Heart right ventricle (tissue), 16 donors: ENCODE measurements around the gene HDAC9. TPM values are rescaled to one million over a fixed set of nuclear protein-coding genes. Genes with fewer than 3 reads are reported as not detected.
A peak's percentile ranks its signal among the peaks of the same experiment; 100 is the strongest.

ENCODE experiments used
- ATAC-seq, 8 donors: fragments of 200-7000 bp; cut with Tn5 transposase; one replicate each; pipeline ENCODE4 v1.9.1; 2020; ENCODE audit warnings: mild to moderate bottlenecking in 8 of 8, moderate library complexity in 8 of 8, moderate number of reproducible peaks in 1 of 8
- DNase-seq, 2 donors: peaks; one replicate each; pipeline ENCODE4 v3.0.0-alpha.2; 2020
- H3K27ac ChIP-seq, 10 donors: fragments of 200-600 bp; sonication (generic) in 2 of 10; one replicate each; pipeline versions ENCODE4 v1.5.0 to v1.8.0; 2020 to 2022; ENCODE audit warnings: mild to moderate bottlenecking in 3 of 10
- H3K27me3 ChIP-seq, 7 donors: fragments of 200-600 bp; one replicate each; pipeline ENCODE4 v1.8.0; 2021 to 2022; ENCODE audit warnings: mild to moderate bottlenecking in 2 of 7
- H3K36me3 ChIP-seq, 9 donors: fragments of 200-600 bp; sonication (generic) in 1 of 9; one replicate each; pipeline versions ENCODE4 v1.5.0 to v1.8.0; 2020 to 2022; ENCODE audit warnings: mild to moderate bottlenecking in 2 of 9
- H3K4me1 ChIP-seq, 9 donors: fragments of 200-600 bp; sonication (generic) in 1 of 9; one replicate each; pipeline versions ENCODE4 v1.5.0 to v1.8.0; 2020 to 2022; ENCODE audit warnings: mild to moderate bottlenecking in 4 of 9
- H3K4me3 ChIP-seq, 10 donors: fragments of 200-600 bp; sonication (generic) in 2 of 10; one replicate each; pipeline versions ENCODE4 v1.5.0 to v1.8.0; 2020 to 2022; ENCODE audit warnings: mild to moderate bottlenecking in 7 of 10, moderate library complexity in 2 of 10
- H3K9me3 ChIP-seq, 11 donors: fragments of 200-600 bp in 10 of 11; sonication (generic) in 2 of 11; one replicate each; pipeline versions ENCODE4 v1.5.0 to v1.8.0; 2013 to 2022; ENCODE audit warnings: mild to moderate bottlenecking in 2 of 11, control low read depth in 1 of 11, moderate library complexity in 1 of 11
- CTCF ChIP-seq, 9 donors: fragments of 200-600 bp; sonication (generic) in 2 of 9; IDR thresholded peaks; one replicate each; pipeline versions ENCODE4 v1.5.0 to v1.8.0; 2021 to 2022; ENCODE audit warnings: antibody characterized with exemption in 9 of 9, mild to moderate bottlenecking in 5 of 9, moderate library complexity in 1 of 9
- WGBS, 2 donors: extraction: QIAGEN DNeasy Blood & Tissue Kit; methylation state at CpG; one replicate each; pipeline ENCODE4 v1.1.7; 2013; ENCODE audit warnings: inconsistent platforms in 1 of 2; 5-methylcytosine and 5-hydroxymethylcytosine counted together
- intact Hi-C, 10 donors: fragments of 100-400 bp; cut with DNase I; formaldehyde crosslinking; loops; one replicate each; pipeline versions ENCODE4 v1.11.1 to v1.14.2; 2022
- polyA plus RNA-seq, 2 donors: library from polyadenylated mRNA; stranded (reverse); fragments of 200-250 nt; gene quantifications; one replicate each; pipeline ENCODE4 v1.2.3, GENCODE V29; 2013
- total RNA-seq, 10 donors: library from RNA; stranded (reverse); fragmentation: NEBNext Ultra II Directional in 3 of 10; extraction: Animal tissue kit (Norgen Biotek cat#: 25700) in 3 of 10; gene quantifications; one replicate each; pipeline versions ENCODE4 v1.2.1 to v1.2.4, GENCODE V29; 2021 to 2023
- donor health status: Arrhythmogenic right ventricular cardiomyopathy.
- donor health status: ischemic (EF 13 %, LVEDD 7.1; RV severe dilation, severe dysfunction).
- donor health status: healthy with polysubstance abuse.
- donor health status: DM: no; HTN: yes; CAD: no.
- donor health status: DM: no; HTN: no; CAD: no.
- donor health status: ischemic (EF 25% LVEDD 6.9; RV normal size, moderate dysfunction).
- donor health status: ischemic (EF 25% LVEDD 5.7; RV mildly dilated, moderate dysfunction).
- donor health status: healthy.
- donor health status: DM: yes; HTN: yes; CAD: no.
- donor health status: Ischemic cardiomyopathy.
- donor health status: ischemic (EF 35%, LVEDD 5.7; RV mildly dilated, moderate dysfunction).
- donor health status: nonischemic (EF 11% LVEDD 7.7; RV severe dilation, severe dysfunction).
- donor health status: DM: yes; HTN: yes; CAD: no.
- donor health status: PGD.
- donor health status: ischemic (EF 29% LVEDD 5.4; RV normal size, mild dysfunction).
- donor health status: nonischemic (EF 23%, LVEDD 6.1; RV moderate dilation, normal function).

The HDAC9 gene
- total and polyA plus RNA-seq, 12 donors: 1.9 to 66.1 (median 38.6) TPM

GRCh38 chr7:18535810-18536415, 40.4 kb downstream of the HDAC9 start:
- H3K4me3 ChIP-seq: no peak overlapping the region
- intact Hi-C loops: loop anchor here in 2 of 10 donors (2.0 to 5.0 kb wide), 2 partner anchors 15 to 39 kb away; partner anchors contain the start of gene HDAC9 (in 1 of the 2)
- WGBS, 2 donors: 83 to 89% methylated on average over 2 of the region's 2 CpGs
- no peaks in the 10 kb centered on the region for H3K27me3 ChIP-seq
- no peaks in the 10 kb centered on the region for H3K9me3 ChIP-seq
- no peak for DNase-seq
- no peak overlapping the region for H3K27ac ChIP-seq
- ATAC-seq: no peak
- TF ChIP-seq CTCF (IDR thresholded peaks at IDR 0.05): no peak
- peaks cover 0 to 53% (median 22%) of the 10 kb centered on the region in 9 donors for H3K4me1 ChIP-seq
- no peaks in the 10 kb centered on the region for H3K36me3 ChIP-seq

- DNase-seq (no peak), ATAC-seq (no peak)
- WGBS, 2 donors: 65 to 72% methylated on average over 1 of the region's 1 CpG
- TF ChIP-seq CTCF (IDR thresholded peaks at IDR 0.05): no peak
- no peaks in the 10 kb centered on the region for H3K36me3 ChIP-seq
- no peak overlapping the region for H3K27ac ChIP-seq
- H3K4me1 ChIP-seq: peaks cover 0 to 58% (median 26%) of the 10 kb centered on the region in 9 donors
- H3K27me3 ChIP-seq: no peaks in the 10 kb centered on the region
- no peaks in the 10 kb centered on the region for H3K9me3 ChIP-seq
- H3K4me3 ChIP-seq: no peak overlapping the region
- intact Hi-C loops: loop anchor here in 1 of 10 donors (5.0 kb wide), 1 partner anchor 39 kb away; the partner anchor contains the start of gene HDAC9
Measured at GRCh38 chr7:18536486-18536885, 40.9 kb downstream of the HDAC9 start.

GRCh38 chr7:18538554-18539250, 43.2 kb downstream of the HDAC9 start:
- Histone ChIP-seq H3K36me3 (no peaks in the 10 kb centered on the region), H3K27ac (no peak overlapping the region), H3K27me3 (no peaks in the 10 kb centered on the region), H3K9me3 (no peaks in the 10 kb centered on the region), H3K4me1 (peaks cover 0 to 64% (median 26%) of the 10 kb centered on the region in 9 donors), H3K4me3 (no peak overlapping the region)
- ATAC-seq (no peak), DNase-seq (no peak)
- no peak for TF ChIP-seq CTCF (IDR thresholded peaks at IDR 0.05)
- intact Hi-C loops: loop anchor here in 1 of 10 donors (5.0 kb wide), 1 partner anchor 41 kb away; the partner anchor contains the start of gene HDAC9

- H3K4me1 ChIP-seq: peaks cover 0 to 64% (median 26%) of the 10 kb centered on the region in 9 donors
- ATAC-seq (no peak), DNase-seq (no peak)
- 80 to 87% methylated on average over 1 of the region's 1 CpG for WGBS, 2 donors
- H3K36me3 ChIP-seq: peaks cover 0 to 5% (median 0%) of the 10 kb centered on the region in 9 donors
- TF ChIP-seq CTCF (IDR thresholded peaks at IDR 0.05): no peak
- intact Hi-C loops: no loop called here
- H3K9me3 ChIP-seq: no peaks in the 10 kb centered on the region
- peak overlapping the region in 1 of 10 donors; percentile 78 for H3K27ac ChIP-seq
- H3K27me3 ChIP-seq: no peaks in the 10 kb centered on the region
- no peak overlapping the region for H3K4me3 ChIP-seq
Measured at GRCh38 chr7:18540396-18540795, 44.8 kb downstream of the HDAC9 start.
